Activated T-helper 17 cell treated with anti-CD3 and anti-CD28 coated beads, Interleukin-2, amount 50 U/mL, for 72 hours (primary cell): Measurements from ENCODE around the gene PRKACB. TPM values are rescaled to one million over a fixed set of nuclear protein-coding genes. Genes with fewer than 3 reads are reported as not detected.
"Not testable (repeated sequence)": the region's sequence is repeated elsewhere in the genome, so short reads cannot be mapped to it uniquely, and the experiment has no call there.

Source experiments
- ATAC-seq: fragments of 150-1000 bp; cut with Tn5 transposase; replicated peaks from 2 replicates; pipeline ENCODE4 v1.10.0; 2021; ENCODE audit warnings: mild to moderate bottlenecking, moderate library complexity
- H3K27ac Mint-ChIP-seq: one replicate; pipeline ENCODE4 v1.8.0; 2022; ENCODE audit warnings: mixed read lengths
- H3K27me3 Mint-ChIP-seq: one replicate; pipeline ENCODE4 v1.8.0; 2022; ENCODE audit warnings: mixed read lengths
- H3K36me3 Mint-ChIP-seq: one replicate; pipeline ENCODE4 v1.8.0; 2022; ENCODE audit warnings: low read depth, mild to moderate bottlenecking, mixed read lengths
- H3K4me1 Mint-ChIP-seq: one replicate; pipeline ENCODE4 v1.8.0; 2022; ENCODE audit warnings: mixed read lengths
- H3K4me3 Mint-ChIP-seq: one replicate; pipeline ENCODE4 v1.8.0; 2022; ENCODE audit warnings: mild to moderate bottlenecking, mixed read lengths
- H3K9me3 Mint-ChIP-seq: one replicate; pipeline ENCODE4 v1.8.0; 2022; ENCODE audit warnings: mixed read lengths
- total RNA-seq, 2 donors: library from RNA; stranded (reverse); gene quantifications; one replicate each; pipeline ENCODE4 v1.2.3, GENCODE V29; 2022

The PRKACB gene
- total RNA-seq = 10 to 100 TPM; 16.3 to 26.2 TPM

GRCh38 chr1:84143796-84144565 lies at the start of gene PRKACB:
PRKACB (plus strand) TSS chr1:84144271; CDS start chr1:84144362, 91 bp downstream.
- H3K4me1 Mint-ChIP-seq = peaks cover 19% of the 10 kb centered on the region
- peaks cover 5% of the 10 kb centered on the region for H3K36me3 Mint-ChIP-seq
- H3K9me3 Mint-ChIP-seq = no peaks in the 10 kb centered on the region
- peak; percentile 89 for ATAC-seq
- H3K4me3 Mint-ChIP-seq = peak within 1 kb of the TSS; percentile 82
- no peaks in the 10 kb centered on the region for H3K27me3 Mint-ChIP-seq
- H3K27ac Mint-ChIP-seq = peak within 1 kb of the TSS; percentile 92

DNA sequence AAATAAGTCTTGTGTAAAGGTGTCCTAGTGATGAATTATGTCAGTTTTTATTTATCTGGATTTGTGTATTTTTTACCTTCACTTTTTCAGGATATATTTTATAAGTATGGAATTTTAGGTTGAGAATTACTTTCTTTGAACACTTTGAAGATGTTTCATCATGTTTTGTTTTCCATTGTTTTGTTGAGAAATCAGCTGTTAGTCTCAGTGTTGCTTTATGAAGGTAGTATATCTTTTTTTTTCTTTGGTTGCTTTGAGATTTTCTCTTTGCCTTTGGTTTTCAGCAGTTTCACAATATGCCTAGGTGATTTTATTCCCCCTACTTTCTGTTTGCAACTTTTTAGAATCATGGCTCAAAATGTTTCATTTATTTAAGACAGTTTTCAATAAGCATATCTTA lies 48.8 kb upstream of the PRKACB start:
- Mint-ChIP-seq H3K36me3 (no peaks in the 10 kb centered on the region), H3K4me3 (no peak overlapping the region), H3K4me1 (peaks cover 8% of the 10 kb centered on the region), H3K27me3 (no peaks in the 10 kb centered on the region), H3K9me3 (no peaks in the 10 kb centered on the region), H3K27ac (no peak overlapping the region)
- ATAC-seq = no peak

- ATAC-seq = no peak
- no peaks in the 10 kb centered on the region for H3K36me3 Mint-ChIP-seq
- H3K4me1 Mint-ChIP-seq = no peaks in the 10 kb centered on the region
- no peaks in the 10 kb centered on the region for H3K9me3 Mint-ChIP-seq
- no peak overlapping the region for H3K4me3 Mint-ChIP-seq
- no peaks in the 10 kb centered on the region for H3K27me3 Mint-ChIP-seq
- no peak overlapping the region for H3K27ac Mint-ChIP-seq
These were observed 47.9 kb upstream of the PRKACB start for GRCh38 chr1:84096176-84096575.

DNA sequence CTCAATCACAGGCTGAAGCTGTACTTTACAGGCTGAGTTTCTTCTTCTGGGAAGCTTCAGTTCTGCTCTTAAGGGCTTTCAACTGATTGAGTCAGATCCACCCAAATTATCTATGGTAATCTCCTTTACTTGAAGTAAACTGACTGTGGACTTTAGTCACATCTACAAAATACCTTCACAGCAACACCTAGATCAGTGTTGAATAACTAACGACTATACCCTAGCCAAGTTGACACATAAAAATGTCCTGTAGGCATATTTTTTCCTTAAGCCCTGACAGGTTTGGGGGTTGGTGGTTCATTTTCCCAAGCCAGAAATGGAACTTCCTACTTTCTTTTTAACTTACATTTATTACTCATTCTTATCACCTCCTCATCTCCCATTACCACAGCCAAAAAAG lies 42.9 kb upstream of the PRKACB start:
- Mint-ChIP-seq H3K27me3 (no peaks in the 10 kb centered on the region), H3K4me3 (no peak overlapping the region), H3K36me3 (no peaks in the 10 kb centered on the region), H3K9me3 (no peaks in the 10 kb centered on the region), H3K27ac (no peak overlapping the region), H3K4me1 (no peaks in the 10 kb centered on the region)
- ATAC-seq = no peak

- Mint-ChIP-seq H3K9me3 (peaks cover 7% of the 10 kb centered on the region), H3K36me3 (no peaks in the 10 kb centered on the region), H3K4me3 (no peak overlapping the region), H3K4me1 (no peaks in the 10 kb centered on the region), H3K27me3 (no peaks in the 10 kb centered on the region), H3K27ac (no peak overlapping the region)
- ATAC-seq = peak; percentile 80
These were observed 40.7 kb upstream of the PRKACB start for GRCh38 chr1:84103197-84103992.

DNA sequence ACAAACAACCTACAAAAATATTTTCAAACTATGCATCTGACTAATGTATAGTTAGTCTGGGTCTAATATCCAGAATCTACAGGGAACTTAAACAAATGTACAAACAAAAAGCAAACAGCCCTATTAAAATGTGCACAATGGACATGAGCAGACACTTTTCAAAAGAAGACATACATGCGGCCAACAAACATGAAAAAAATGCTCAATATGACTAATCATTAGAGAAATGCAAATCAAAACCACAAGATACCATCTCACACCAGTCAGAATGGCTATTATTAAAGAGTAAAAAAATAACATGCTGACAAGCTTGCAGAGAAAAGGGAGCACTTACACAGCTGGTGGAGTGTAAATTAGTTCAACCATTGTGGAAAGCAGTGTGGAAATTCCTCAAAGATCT lies 36.5 kb upstream of the PRKACB start:
- H3K4me1 Mint-ChIP-seq, ATAC-seq, H3K4me3 Mint-ChIP-seq, H3K36me3 Mint-ChIP-seq, H3K27ac Mint-ChIP-seq, H3K27me3 Mint-ChIP-seq, H3K9me3 Mint-ChIP-seq: not testable (repeated sequence)

DNA sequence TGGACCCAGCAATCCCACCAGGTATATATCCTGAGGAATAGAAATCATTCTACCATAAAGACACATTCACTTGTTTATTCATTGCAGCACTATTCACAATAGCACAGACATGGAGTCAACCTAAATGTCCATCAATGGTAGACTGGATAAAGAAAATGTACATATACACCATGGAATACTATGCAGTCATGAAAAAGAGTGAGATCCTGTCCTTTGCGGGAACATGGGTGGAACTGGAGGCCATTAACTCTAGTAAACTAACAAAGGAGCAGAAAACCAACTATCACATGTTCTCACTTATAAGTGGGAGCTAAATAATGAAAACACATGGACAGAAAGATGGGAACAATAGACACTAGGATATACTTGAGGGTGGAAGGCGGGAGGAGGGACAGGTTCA lies 36.1 kb upstream of the PRKACB start:
- no peaks in the 10 kb centered on the region for H3K4me1 Mint-ChIP-seq
- ATAC-seq = no peak
- H3K9me3 Mint-ChIP-seq = peaks cover 7% of the 10 kb centered on the region
- no peaks in the 10 kb centered on the region for H3K27me3 Mint-ChIP-seq
- H3K4me3 Mint-ChIP-seq = no peak overlapping the region
- no peak overlapping the region for H3K27ac Mint-ChIP-seq
- no peaks in the 10 kb centered on the region for H3K36me3 Mint-ChIP-seq

DNA sequence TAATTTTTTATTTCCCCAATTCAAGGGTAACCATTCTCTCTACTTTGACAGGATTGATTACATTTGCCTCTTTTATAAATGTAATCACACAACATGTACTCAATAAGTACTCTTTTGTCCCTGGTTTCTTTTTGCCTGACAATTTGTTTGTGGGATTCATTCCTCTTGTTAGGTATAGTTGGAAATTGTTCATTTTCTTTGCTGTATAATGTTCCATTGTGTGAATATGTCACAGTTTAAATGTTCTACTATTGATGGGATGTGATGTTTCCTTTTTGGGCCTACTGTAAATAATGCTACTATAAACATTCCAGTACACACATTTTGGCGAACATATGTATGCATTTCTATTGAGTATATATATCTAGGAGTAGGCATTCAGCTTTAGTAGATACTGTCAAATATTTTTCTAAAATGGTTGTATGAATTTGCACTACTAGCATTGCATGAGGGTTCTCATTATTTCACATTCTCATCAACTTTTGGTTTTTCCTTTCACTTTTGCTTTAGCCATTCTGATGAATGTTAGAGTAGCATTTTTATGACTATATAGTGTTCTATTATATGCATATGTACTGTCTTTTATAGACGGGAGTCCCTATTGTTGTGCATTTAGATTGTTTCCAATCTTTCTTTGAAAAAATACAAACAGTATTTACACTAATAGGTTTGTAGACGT lies 35.0 kb upstream of the PRKACB start:
- H3K27ac Mint-ChIP-seq = no peak overlapping the region
- H3K27me3 Mint-ChIP-seq = no peaks in the 10 kb centered on the region
- H3K4me1 Mint-ChIP-seq = no peaks in the 10 kb centered on the region
- ATAC-seq = no peak
- H3K4me3 Mint-ChIP-seq = no peak overlapping the region
- no peaks in the 10 kb centered on the region for H3K36me3 Mint-ChIP-seq
- peaks cover 7% of the 10 kb centered on the region for H3K9me3 Mint-ChIP-seq

- H3K9me3 Mint-ChIP-seq = peaks cover 7% of the 10 kb centered on the region
- H3K36me3 Mint-ChIP-seq = no peaks in the 10 kb centered on the region
- H3K4me1 Mint-ChIP-seq = no peaks in the 10 kb centered on the region
- no peaks in the 10 kb centered on the region for H3K27me3 Mint-ChIP-seq
- no peak overlapping the region for H3K27ac Mint-ChIP-seq
- ATAC-seq = no peak
- no peak overlapping the region for H3K4me3 Mint-ChIP-seq
These were observed 33.4 kb upstream of the PRKACB start for GRCh38 chr1:84110629-84111028.

GRCh38 chr1:84116558-84116957 lies 27.5 kb upstream of the PRKACB start:
- Mint-ChIP-seq H3K27ac (no peak overlapping the region), H3K9me3 (no peaks in the 10 kb centered on the region), H3K36me3 (no peaks in the 10 kb centered on the region), H3K27me3 (no peaks in the 10 kb centered on the region), H3K4me1 (peaks cover 4% of the 10 kb centered on the region), H3K4me3 (no peak overlapping the region)
- ATAC-seq = no peak

DNA sequence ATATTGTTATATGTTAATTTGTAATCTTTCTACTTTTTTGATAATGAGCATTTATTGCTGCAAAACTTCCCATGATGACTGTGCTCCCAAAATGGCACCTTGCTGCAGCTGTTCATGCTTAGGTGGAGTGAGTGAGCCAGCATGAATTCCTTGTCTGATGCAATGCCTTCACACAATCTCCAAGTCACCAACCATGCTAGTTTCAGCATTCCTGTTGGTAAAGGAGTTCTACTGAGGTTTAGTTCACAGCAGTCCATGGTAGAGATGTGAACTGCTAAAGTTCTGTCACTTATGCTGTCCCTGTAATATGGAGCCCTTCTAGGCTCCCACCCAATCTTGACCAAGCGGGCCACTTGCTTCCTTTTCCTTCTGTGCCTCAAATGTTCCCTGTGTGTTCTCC lies 26.2 kb upstream of the PRKACB start:
- no peak overlapping the region for H3K4me3 Mint-ChIP-seq
- H3K27ac Mint-ChIP-seq = no peak overlapping the region
- H3K36me3 Mint-ChIP-seq = no peaks in the 10 kb centered on the region
- no peaks in the 10 kb centered on the region for H3K9me3 Mint-ChIP-seq
- H3K4me1 Mint-ChIP-seq = peaks cover 4% of the 10 kb centered on the region
- H3K27me3 Mint-ChIP-seq = no peaks in the 10 kb centered on the region
- ATAC-seq = no peak

DNA sequence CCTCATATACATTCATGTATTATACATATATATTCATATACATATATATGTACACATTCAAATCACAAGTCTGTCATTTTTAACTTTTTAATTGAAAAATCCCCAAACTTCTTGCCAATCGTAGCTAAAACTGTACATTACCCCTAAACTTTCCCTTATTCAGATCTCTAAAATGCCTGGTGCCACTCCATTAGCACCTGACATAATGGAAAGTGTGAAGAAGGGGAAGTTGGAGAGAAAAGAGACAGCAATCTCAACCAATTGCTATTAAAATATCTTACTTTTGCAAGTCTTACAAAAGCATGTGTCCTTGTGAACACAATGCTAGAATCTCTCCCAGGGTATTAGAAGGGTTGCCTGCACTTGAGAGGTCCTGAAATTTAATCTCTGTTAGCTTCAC lies 22.7 kb upstream of the PRKACB start:
- ATAC-seq = no peak
- Mint-ChIP-seq H3K4me1 (peaks cover 4% of the 10 kb centered on the region), H3K36me3 (no peaks in the 10 kb centered on the region), H3K4me3 (no peak overlapping the region), H3K9me3 (no peaks in the 10 kb centered on the region), H3K27ac (no peak overlapping the region), H3K27me3 (no peaks in the 10 kb centered on the region)

DNA sequence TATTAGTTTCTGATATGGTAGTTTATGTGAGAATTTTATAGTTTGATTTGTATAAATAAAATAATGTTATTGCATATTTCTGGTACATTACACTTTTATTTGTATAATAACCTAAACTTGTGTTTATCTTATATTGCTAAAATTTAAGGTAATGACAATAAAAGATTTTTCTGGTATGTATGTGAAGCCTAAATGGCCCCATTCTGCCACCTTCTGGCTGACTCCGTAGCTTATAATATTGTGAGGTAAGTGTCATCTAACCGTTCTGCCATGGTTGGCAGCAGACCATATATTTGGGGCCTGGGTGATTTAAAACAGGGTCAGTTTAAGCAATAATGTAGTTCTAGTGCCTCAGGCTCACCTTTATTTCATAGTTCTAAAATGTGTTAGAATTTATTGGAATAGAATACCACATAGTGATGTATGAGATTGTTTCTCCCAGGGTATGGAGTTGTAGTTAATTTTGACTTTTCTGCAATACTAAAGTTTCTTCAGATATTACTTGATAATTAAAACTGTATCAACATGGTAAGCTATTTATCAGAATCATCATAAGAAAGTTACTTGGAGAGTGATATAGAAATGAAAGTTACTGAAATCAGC lies 21.2 kb upstream of the PRKACB start:
- no peaks in the 10 kb centered on the region for H3K36me3 Mint-ChIP-seq
- H3K4me1 Mint-ChIP-seq = no peaks in the 10 kb centered on the region
- no peaks in the 10 kb centered on the region for H3K27me3 Mint-ChIP-seq
- H3K27ac Mint-ChIP-seq = no peak overlapping the region
- peak; percentile 63 for ATAC-seq
- no peaks in the 10 kb centered on the region for H3K9me3 Mint-ChIP-seq
- H3K4me3 Mint-ChIP-seq = no peak overlapping the region

GRCh38 chr1:84133479-84133878 lies 10.6 kb upstream of the PRKACB start:
- no peak overlapping the region for H3K27ac Mint-ChIP-seq
- no peaks in the 10 kb centered on the region for H3K9me3 Mint-ChIP-seq
- no peaks in the 10 kb centered on the region for H3K27me3 Mint-ChIP-seq
- ATAC-seq = no peak
- H3K36me3 Mint-ChIP-seq = no peaks in the 10 kb centered on the region
- H3K4me3 Mint-ChIP-seq = no peak overlapping the region
- H3K4me1 Mint-ChIP-seq = no peaks in the 10 kb centered on the region
